NCI-H82 (cell line): Measurements from ENCODE around the gene FGD2.

Experiments
- DNase-seq: peaks from one replicate; lab custom pipeline; 2025; lab: John Stamatoyannopoulos, UW

Gene FGD2

GRCh38 chr6:37005061-37005810 lies at the start of gene FGD2:
Gene FGD2 (plus strand): TSS chr6:37005655. CDS start chr6:37005818, 163 bp downstream.
- DNase-seq: no peak

- no peak for DNase-seq
Measured at GRCh38 chr6:36955671-36956445, 49.6 kb upstream of the FGD2 start.

GRCh38 chr6:36956446-36956820 lies 49.0 kb upstream of the FGD2 start:
- no peak for DNase-seq

GRCh38 chr6:36957773-36958271 lies 47.6 kb upstream of the FGD2 start:
- DNase-seq: peak; percentile 60

- no peak for DNase-seq
Measured at GRCh38 chr6:36958775-36959554, 46.5 kb upstream of the FGD2 start.

GRCh38 chr6:36959555-36960250 lies 45.8 kb upstream of the FGD2 start:
- no peak for DNase-seq

- no peak for DNase-seq
Measured at GRCh38 chr6:36961441-36962435, 43.7 kb upstream of the FGD2 start.

GRCh38 chr6:36962874-36963273 lies 42.6 kb upstream of the FGD2 start:
- peak; percentile 48 for DNase-seq

- DNase-seq: peak; percentile 32
Measured at GRCh38 chr6:36963451-36964290, 41.8 kb upstream of the FGD2 start.

GRCh38 chr6:36964349-36964748 lies 41.1 kb upstream of the FGD2 start:
- no peak for DNase-seq

GRCh38 chr6:36964908-36965307 lies 40.5 kb upstream of the FGD2 start:
- no peak for DNase-seq

- DNase-seq: no peak
Measured at GRCh38 chr6:36967301-36967700, 38.2 kb upstream of the FGD2 start.

GRCh38 chr6:36967757-36968156 lies 37.7 kb upstream of the FGD2 start:
- no peak for DNase-seq

- DNase-seq: no peak
Measured at GRCh38 chr6:36968266-36968977, 37.0 kb upstream of the FGD2 start.

GRCh38 chr6:36969240-36969691 lies 36.2 kb upstream of the FGD2 start:
- DNase-seq: no peak

- no peak for DNase-seq
Measured at GRCh38 chr6:36969988-36970891, 35.2 kb upstream of the FGD2 start.

GRCh38 chr6:36970892-36971842 lies 34.3 kb upstream of the FGD2 start:
- DNase-seq: no peak
